GM21786 (cell line): ENCODE measurements around the gene WFDC1.

Experiments used
- ATAC-seq: cut with Tn5 transposase; IDR thresholded peaks from one replicate; pipeline ENCODE4 v1.9.1; 2021; ENCODE audit not compliant: unreplicated experiment

WFDC1 gene

DNA sequence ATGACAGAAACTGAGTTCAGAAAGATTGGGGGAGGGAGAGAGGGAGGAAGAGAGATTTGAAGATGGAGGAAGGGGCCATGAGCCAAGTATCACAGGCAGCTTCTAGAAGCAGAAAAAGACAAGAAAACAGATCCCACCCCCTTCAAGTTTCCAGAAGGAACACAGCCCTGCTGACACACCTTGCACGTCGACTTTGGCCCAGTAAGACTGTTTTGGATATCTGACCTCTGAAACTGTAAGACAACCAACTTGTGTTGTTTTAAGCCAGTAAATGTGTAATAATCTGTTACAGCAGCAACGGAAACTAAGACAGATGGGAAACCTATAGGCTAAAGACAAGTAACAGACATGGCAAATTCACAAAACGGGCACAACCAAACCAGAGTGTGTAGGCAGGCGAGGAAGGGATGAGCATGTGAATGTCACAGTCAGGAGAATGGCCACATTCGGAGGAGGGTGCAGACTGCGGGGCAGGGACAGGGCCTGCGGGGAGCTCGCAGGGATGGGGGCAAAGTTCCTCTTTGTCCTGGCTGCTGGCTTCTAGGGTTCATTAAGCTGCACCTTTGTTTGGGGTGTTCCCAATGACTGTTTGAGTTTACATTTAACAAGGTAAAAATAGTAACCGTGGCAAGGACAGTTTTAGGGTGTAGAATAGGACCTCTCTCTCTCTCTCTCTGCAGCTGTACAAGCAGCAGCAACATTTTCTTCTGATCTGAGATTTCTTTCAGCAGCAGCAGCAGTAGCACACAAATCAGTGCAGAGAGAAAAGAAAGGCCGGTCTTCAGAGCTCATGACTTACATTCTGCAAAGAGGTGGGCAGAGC is 55.4 kb downstream of the WFDC1 start:
- ATAC-seq, result no peak

DNA sequence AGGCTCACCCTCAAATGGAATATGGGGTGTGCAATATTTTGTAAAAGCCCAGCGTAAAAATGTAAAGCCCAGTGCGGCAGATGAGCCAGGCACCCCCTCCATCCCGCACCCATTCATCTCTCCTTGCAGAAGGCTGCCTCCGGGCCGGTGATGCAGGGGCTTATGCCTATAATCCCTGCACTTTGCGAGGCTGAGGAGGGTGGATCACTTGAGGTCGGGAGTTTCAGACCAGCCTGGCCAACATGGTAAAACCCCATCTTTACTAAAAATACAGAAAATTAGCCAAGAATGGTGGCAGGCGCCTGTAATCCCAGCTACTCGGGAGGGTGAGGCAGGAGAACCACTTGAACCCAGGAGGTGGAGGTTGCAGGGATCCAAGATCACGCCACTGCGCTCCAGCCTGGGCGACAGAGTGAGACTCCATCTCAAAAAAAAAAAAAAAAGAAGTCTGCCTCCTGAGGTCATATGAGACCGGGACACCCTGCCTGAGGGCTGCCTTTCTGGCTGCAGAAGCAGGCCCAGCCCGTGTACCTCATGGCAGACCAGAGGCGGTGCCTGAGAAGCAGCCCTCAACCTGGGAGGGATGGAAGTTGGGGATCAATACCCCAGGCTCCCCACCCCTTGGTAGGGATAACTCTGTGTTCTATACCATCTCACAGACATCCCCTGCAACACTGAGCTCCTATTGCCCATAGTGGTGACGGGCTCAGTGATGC is 56.2 kb downstream of the WFDC1 start:
- ATAC-seq, result no peak

DNA sequence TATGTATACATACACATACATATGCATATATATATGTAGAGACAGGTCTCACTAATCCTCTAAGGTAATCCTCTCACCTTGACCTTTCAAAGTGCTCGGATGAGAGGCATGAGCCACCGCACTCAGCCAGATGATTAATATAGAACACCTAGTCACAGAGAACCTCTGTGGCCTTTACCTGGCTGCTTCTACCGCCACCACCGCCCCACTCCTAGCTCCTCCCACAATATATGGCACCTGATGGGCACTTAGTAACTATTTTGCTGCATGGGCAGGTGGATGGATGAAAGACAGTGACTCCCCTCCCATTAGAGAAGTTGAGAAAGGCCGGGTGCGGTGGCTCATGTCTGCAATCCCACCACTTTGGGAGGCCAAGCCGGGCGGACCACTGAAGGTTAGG is 57.0 kb downstream of the WFDC1 start:
- no peak for ATAC-seq

DNA sequence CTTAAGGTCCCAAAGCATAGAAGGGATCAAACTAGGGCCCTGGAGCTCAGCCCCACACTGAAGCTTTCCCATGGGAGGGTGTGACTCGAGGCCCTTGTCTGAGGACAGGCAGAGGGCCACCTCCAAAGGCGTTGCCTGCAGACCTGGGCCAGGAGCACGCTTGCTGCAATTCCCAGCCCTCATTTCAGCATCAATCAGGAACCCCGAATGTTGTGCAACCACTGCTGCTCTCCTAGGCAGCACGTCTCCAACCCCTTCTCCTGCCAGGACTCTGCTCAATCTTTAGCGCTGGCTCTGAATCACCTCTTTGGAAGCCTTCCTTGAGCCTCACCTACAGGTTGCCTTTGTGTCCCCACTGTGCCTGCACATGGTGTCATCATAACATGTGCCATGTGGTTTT is 59.6 kb downstream of the WFDC1 start:
- ATAC-seq, result no peak

DNA sequence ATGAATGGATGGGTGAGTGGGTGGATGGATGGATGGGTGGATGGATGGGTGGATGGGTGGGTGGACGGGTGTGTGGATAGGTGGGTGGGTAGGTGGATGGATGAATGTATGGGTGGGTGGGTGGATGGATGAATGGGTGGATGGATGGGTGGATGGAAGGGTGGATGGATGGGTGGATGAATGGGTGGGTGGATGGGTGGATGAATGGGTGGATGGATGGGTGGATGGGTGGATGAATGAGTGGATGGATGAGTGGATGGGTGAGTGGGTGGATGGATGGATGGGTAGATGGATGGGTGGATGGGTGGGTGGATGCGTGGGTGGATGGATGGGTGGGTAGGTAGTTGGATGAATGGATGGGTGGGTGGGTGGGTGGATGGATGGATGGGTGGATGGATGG is 60.5 kb downstream of the WFDC1 start:
- ATAC-seq, result no peak

DNA sequence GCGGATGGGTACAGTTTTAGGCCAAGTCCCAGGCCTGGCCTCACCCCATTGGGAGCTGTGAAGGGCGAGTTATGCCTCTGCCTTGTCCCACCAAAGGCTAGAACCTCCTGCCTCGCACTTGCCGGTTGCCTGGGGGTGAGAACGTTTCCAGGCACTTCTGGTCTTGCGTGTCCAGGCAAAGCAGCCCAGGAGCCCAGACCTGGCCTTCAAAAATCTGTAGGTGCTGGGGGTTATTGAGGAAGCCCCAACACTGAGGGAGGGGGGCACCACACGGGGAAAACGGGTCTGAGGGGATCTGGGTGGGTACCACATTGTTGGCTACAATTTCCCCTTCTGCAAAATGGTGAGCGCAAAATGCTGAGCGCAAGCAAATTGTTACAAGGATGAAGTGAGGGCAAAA is 61.5 kb downstream of the WFDC1 start:
- no peak for ATAC-seq

DNA sequence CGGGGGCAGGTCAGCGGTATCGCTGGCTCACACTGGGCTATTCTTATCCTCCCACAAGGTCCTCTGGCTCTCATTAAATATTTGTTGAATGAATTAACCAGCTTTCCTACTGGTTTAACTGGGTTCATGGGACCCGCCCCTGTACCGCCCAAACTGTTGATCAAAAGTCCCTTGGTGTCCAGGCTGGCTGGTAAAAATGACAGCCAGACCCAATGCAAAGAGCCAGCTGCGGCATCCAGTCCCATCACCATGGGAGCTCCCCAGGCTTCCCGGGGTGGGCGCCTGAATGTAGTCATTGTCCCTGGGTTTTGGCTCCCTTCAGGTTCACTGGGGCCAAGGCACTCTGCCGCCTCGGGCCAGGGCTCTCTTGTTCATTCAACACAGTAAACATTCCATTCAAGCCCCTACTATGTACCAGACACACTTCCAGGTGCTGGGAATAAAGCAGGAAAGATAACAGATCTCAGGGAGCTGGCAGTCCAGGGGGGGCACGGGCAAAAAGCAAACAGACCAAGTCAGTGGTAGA is 62.0 kb downstream of the WFDC1 start:
- ATAC-seq, result no peak

DNA sequence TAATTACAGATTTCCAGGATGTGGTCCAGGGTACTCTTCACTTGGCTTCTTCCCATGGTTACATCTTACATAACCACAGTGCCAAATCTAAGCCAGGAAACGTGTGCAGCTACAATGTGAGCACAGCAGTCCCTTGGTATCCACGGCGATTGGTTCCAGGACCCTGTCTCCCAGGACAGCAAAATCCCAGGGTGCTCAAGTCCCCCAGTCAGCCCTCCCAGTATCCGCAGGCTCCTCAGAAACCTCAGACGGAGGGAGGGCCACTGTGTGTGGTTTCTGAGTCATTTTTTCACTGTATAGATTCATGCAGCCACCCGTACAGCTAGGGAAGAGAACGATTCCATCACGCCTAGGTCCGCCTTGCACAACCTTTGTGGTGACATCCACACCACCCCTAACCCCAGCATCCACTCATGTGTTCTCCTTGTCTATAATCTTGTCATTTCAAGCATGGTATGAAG is 62.5 kb downstream of the WFDC1 start:
- no peak for ATAC-seq

DNA sequence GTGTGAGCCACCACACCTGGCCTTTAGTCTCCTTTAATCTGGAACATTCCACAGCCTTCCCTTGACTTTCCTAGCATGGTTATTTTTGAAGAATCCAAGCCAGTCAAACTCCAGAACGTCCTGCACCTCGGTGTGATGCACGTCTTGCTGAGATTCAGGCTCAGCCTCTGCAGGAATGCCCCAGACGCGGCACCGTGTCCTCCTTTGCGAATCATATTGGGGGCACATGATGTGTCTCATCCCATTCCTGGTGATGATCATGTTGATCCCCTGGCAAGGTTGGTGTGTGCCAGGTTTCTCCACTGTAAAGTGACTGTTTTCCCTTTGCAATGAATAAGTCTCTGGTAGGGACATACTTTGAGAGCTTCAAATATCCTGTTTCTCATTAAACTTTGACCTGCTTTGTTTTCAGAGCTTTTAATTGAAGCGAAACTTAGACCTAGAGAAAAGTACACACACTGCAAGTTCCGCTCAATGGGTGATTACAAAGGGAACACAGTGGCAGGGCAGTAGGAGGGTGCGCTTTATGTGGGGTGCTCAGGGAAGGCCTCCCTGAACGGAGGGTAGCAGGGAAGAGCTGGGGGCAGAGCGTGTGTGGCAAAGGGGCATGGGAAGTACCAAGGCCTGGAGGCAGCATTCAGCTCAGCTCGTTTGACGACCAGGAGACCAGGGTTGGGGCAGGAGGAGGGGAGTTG is 64.1 kb downstream of the WFDC1 start:
- ATAC-seq, result no peak

DNA sequence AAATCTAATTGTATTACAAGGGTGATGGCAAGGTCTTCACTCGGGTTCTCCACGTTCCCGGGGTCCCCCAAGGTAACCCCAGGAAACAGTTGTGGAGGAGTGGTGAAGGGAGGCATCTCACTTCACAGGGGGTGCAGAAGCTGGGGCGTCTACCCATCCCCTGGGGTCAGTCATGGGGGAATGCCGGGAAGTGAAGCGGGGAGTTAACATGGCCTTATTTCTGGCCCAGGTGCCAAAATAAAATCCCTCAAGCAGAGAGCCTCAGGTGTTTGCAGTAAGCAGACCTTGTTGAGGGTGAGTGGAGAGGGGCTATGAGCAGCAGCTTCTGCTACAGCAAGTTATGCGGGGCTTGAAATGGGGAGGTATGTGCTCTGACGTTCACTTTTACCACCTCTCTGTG is 64.6 kb downstream of the WFDC1 start:
- no peak for ATAC-seq

DNA sequence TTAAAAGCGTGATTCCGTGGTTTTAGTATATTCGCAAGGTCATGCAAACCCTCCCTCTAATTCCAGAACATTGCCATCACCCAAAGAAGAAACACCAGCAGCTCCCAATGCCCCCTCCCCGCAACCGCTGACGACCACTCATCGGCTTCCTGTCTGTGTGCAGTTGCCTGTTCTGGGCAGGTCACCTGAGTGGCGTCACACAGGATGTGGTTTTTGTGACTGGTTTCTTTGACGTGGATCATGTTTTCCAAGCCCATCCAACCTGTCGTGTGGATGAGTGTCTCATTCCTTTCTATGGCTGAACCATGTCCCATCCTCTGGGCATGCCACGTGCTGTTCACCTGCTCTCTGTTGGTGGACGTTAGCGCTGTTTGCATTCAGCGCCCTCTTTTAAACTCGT is 65.5 kb downstream of the WFDC1 start:
- no peak for ATAC-seq

DNA sequence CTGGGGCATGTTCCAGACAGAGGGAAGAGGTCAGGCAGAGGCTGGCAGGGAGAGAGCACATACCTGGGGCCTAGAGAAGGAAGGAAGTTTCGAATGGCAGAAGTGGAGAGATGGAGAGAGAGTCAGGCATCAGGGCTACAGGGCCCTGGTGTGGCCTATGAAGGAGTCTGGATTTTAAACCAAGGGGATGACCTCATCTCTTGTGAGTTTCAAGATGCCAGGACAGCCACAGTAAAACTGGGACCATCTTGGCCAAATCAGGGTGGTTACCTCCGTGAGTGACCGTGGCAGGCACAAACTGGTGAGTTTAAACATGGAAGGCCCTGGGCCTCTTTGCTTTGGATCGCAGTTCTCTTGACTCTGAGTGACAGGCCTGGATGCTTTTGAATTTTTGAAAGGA is 66.1 kb downstream of the WFDC1 start:
- ATAC-seq, result no peak

DNA sequence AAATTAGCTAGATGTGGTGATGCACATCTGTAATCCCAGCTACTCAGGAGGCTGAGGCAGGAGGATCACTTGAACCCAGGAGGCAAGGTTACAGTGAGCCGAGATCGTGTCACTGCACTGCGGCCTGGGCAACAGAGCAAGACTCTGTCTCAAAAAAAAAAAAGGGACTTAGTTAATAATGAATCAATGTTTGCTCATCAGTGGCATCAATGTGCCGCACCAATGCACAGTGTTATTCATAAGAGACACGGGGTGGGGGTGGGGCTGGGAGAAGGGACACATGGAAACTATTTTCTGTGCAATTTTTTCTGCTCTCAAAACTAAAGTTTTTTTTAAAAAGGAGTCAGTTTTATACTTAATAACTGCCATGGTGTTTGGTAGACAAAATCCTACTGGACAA is 66.9 kb downstream of the WFDC1 start:
- ATAC-seq, result no peak

DNA sequence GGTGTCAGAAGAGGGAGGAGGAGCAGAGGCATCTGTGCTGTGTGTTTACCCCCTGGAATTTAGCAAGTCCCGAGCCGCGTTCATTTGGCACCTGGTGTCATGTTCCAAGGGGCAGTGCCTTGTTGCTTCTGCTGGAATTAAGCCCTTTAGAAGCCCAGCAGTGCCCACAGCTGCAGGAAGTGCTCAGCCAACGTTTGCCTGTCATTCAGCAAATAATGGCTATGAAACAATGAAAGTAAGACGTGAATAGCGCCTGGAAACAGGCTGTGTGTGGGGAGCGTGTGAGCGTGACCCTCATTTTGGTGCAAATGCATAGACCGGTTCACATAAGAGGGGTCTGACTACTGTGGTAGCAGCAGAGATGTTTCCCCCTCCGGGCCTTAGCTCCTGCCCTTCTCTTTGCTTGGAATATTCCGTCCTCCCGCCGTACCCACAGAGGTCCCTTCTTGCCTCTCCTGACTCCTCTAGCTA is 67.8 kb downstream of the WFDC1 start:
- no peak for ATAC-seq

DNA sequence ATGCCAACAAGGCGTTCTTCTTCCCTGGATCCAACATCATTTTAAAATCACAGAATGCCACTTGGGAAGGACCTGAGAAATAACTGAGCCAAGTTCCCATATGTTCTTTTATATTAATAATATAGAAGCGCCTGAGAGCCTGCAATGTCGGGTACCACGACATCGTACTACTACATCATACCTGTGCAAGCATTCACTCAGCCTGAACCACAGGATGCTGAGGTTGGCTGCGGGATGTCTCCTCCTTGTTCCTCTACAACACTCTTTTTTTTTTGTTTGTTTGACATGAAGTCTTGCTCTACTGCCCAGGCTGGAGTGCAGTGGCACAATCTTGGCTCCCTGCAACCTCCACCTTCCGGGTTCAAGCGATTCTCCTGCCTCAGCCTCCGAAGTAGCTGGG is 71.5 kb downstream of the WFDC1 start:
- ATAC-seq, result no peak

DNA sequence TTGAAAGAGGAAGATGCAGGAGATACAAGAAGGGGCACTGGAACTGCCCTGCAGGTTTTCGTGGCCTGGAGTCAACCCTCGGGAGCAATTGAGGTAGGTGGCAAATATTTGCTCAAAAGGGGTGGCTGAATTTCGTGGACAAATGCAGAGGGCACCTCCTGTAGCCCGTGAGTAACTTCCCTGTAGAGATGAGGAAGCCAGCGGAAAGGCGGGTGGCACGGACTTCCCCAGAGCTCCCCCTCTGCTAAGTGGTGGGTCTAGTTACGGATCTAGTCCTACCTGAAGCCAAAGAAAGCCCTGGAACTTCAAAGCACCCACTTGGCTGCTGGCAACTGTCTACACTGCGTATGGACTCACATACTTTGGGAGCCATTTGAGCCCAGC is 72.6 kb downstream of the WFDC1 start:
- ATAC-seq, result no peak

DNA sequence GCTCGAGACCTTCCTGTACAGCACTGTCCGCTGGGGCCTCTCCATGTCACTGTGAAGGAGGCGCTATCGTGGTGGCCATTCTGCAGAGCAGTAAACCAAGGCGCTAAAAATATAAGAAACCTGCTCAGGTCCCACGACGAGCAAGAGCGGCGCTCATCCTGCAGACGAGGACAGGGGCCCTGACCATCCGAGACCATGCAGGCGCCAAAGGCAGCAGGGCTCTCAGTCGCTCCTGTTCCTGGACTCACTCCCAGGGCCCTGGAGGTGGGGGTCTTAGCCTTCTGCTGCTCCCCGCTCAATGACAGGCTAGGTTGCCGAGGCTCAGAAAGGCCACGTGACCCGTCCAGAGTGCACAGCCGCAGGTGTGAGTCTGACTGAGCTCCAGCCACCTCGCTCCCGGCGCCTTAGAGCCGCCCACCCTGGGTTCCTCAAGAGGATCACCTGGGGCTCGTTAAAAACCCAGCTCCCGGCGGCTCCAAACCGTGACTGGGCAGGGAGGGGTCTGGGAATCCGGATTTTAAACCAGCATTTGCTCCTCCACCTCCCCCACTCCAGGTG is 73.2 kb downstream of the WFDC1 start:
- no peak for ATAC-seq

DNA sequence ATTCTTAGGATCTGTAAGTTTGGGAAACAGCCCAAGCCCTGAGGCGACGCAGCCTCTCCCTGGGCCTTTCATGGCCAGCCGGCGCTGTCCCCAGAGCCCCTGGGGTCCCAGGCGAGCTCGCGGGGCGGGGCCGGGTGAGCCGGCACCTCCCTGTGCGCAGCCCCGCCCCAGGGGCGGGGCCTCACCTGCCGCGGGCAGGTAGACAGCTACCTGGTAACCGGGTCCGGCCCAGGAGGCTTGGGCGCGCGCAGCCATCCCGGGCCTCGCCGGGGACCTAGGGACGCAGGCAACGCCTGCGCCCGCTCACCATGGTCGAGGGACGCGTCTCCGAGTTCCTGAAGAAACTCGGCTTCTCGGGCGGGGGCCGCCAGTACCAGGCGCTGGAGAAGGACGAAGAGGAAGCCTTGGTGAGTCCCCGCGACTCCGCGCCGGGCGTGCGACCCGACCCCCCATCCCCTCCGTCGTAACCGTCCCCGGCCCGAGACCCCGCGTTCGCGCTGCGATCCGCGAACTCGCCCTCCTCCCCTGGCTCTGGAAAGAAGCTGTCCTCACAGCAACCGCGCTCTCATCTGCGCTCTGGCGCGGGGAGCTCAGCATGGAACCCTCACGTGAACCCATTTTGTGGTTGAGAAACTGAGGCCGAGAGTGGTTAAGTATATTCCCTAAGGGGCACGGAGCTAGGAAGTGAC is 73.8 kb downstream of the WFDC1 start, which contains the start of gene ATP2C2:
TSS of gene ATP2C2 (plus strand) at position 231 of the 689 bp plus-strand sequence. CDS start at position 309, 78 bp downstream.
- ATAC-seq, result no peak

DNA sequence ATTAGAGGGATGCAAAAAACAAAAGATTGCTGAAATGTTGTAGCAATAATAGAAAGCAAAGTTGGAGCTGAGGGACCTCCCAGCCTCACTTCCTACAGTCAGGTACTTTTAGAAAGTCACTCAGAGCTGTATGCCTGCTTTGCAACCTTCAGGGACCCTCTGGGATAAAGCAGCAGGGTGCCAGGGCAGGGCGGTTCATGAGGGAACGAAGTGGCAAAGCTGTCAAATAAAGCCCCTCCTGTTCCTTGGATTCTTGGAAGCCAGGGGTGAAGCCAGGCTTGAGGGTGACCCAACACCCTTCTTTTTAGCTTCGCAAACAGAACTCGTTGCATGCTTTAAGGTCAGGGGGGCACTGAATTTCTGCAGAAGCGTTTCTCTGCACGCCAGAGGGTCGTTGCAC is 74.4 kb downstream of the WFDC1 start:
- ATAC-seq, result no peak

DNA sequence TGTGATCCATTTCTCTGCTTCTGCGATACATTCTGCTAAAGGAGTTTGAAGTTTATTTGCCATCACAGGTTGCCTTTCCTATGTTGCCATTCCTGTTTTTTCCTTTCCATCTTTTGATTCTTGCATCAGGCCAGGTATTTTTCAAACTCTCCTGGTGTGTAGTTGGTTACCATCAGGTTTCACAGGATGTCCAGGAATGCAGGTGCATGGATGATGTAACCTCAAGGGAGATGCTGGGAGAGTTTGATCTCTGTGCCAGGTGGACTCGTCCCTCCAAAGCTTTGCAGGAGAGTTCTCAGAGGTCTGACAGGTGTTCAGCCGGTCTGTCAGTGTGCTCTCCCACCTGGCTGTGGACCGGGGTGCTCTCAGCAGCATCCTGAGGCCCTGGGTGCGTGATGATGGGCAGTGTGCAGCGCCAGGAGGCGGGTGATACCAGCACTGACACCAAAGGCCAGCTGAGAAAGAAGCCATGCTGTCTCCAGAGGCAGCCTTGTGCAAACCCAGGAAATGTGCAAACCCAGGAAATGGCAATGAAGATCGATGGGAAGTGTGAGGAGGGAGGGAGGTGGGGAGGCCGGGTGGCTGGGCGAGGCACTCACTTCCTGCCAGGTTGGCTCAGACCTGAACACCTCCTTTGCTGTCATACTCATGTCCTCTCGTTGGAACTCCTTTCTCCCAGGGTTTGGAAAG is 75.4 kb downstream of the WFDC1 start:
- ATAC-seq, result no peak
